Lung (tissue), 12 donors: Measurements from ENCODE around the gene VEPH1. TPM values are rescaled to one million over a fixed set of nuclear protein-coding genes. Genes with fewer than 3 reads are reported as not detected.

Experiments
- ATAC-seq: fragments of 200-7000 bp; cut with Tn5 transposase; one replicate; pipeline ENCODE4 v1.9.1; 2020; ENCODE audit warnings: moderate number of reproducible peaks; ENCODE audit not compliant: insufficient read depth, low FRiP score
- DNase-seq, 3 donors: peaks; one replicate each; pipeline ENCODE4 v3.0.0-alpha.2; 2013 to 2017
- H3K27ac ChIP-seq, 2 donors: one replicate each; pipeline ENCODE4 v1.5.1; 2013; ENCODE audit warnings: mild to moderate bottlenecking in 2 of 2, moderate library complexity in 2 of 2, control low read depth in 1 of 2, inconsistent platforms in 1 of 2, low read depth in 1 of 2, low read length in 1 of 2
- H3K27me3 ChIP-seq, 3 donors: one replicate each; pipeline ENCODE4 v1.5.1; 2013; ENCODE audit warnings: low read length in 2 of 3; ENCODE audit not compliant: control insufficient read depth in 3 of 3, insufficient read depth in 3 of 3
- H3K36me3 ChIP-seq, 4 donors: one replicate each; pipeline ENCODE4 v1.5.1; 2013; ENCODE audit warnings: low read length in 4 of 4, mild to moderate bottlenecking in 1 of 4, moderate library complexity in 1 of 4; ENCODE audit not compliant: control insufficient read depth in 4 of 4, insufficient read depth in 4 of 4
- H3K4me1 ChIP-seq, 5 donors: one replicate each; pipeline ENCODE4 v1.5.1; 2013; ENCODE audit warnings: low read length in 5 of 5, mild to moderate bottlenecking in 2 of 5, moderate library complexity in 1 of 5; ENCODE audit not compliant: control insufficient read depth in 5 of 5, insufficient read depth in 5 of 5
- H3K4me3 ChIP-seq: one replicate; pipeline ENCODE4 v1.5.1; 2013; ENCODE audit warnings: mild to moderate bottlenecking, control low read depth, moderate library complexity
- H3K9ac ChIP-seq, 2 donors: one replicate each; pipeline ENCODE4 v1.5.1; 2013; ENCODE audit warnings: low read length in 2 of 2, control low read depth in 1 of 2; ENCODE audit not compliant: insufficient read depth in 1 of 2
- H3K9me3 ChIP-seq, 4 donors: one replicate each; pipeline ENCODE4 v1.5.1; 2013; ENCODE audit warnings: low read length in 3 of 4, mild to moderate bottlenecking in 1 of 4, moderate library complexity in 1 of 4; ENCODE audit not compliant: control insufficient read depth in 4 of 4, insufficient read depth in 3 of 4
- CTCF ChIP-seq: IDR thresholded peaks from 2 replicates; pipeline ENCODE4 v1.5.1; 2012; ENCODE audit warnings: mild to moderate bottlenecking; ENCODE audit errors: control extremely low read depth, extremely low read depth
- WGBS, 2 donors: extraction: QIAGEN DNeasy Blood & Tissue Kit; methylation state at CpG; one replicate each; pipeline ENCODE4 v1.1.7; 2013; 5-methylcytosine and 5-hydroxymethylcytosine counted together
- polyA plus RNA-seq, 2 donors: library from polyadenylated mRNA; stranded (reverse); fragments of 200-250 nt; gene quantifications; one replicate each; pipeline ENCODE4 v1.2.1, GENCODE V29; 2013
- total RNA-seq, 2 donors: library from RNA; depleted of rRNA in 1 of 2; stranded (reverse); fragments of >200 nt in 1 of 2; gene quantifications; one replicate each; pipeline ENCODE4 v1.2.1, GENCODE V29; 2014 to 2021
- donor health status: control.
- donor health status: control.
- donor health status: Bipolar disorder and iron deficiency.
- donor health status: healthy.
- donor health status: DM: yes; HTN: yes; CAD: no.

The VEPH1 gene
- total and polyA plus RNA-seq, 4 donors: 14.6 to 237 (median 65.5) TPM

DNA sequence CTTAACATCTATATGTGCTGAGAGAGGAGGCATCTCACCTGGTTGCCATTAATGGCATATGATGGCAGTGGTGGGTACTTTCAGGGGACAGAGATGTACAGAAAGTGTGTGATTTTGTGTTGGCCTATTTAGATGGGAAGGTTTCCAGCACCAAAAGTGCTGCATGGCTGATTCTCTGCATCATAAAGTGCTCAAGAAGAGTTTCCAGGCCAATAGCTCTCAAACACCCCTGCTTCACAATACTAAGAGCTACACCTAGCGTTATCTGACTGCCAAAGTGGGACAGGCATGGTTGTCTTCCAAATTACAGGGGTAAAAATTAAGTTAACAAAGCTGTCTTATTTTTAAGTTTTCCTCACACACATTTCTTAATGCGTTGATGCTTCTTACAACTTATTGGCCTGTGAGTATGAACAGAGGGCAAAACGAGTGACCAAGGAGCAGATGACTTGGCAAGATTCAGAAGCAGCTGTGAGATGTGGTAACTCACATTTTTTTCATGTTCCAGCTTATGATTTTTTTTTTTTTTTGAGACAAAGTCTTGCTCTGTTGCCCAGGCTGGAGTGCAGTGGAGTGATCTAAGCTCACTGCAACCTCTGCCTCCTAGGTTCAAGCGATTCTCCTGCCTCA is 41.4 kb upstream of the VEPH1 start:
- Histone ChIP-seq H3K9ac (no peak overlapping the region), H3K27me3 (no peaks in the 10 kb centered on the region), H3K9me3 (peaks cover 0 to 8% (median 2%) of the 10 kb centered on the region in 4 donors), H3K4me3 (no peak overlapping the region), H3K36me3 (no peaks in the 10 kb centered on the region), H3K4me1 (peaks cover 0 to 11% (median 6%) of the 10 kb centered on the region in 5 donors), H3K27ac (peak overlapping the region in 1 of 2 donors; percentile 60)
- DNase-seq (peak; percentile 39 to 87 (median 78)), ATAC-seq (no peak)
- 63 to 69% methylated on average over 4 of the region's 4 CpGs for WGBS, 2 donors
- TF ChIP-seq CTCF: no peak

DNA sequence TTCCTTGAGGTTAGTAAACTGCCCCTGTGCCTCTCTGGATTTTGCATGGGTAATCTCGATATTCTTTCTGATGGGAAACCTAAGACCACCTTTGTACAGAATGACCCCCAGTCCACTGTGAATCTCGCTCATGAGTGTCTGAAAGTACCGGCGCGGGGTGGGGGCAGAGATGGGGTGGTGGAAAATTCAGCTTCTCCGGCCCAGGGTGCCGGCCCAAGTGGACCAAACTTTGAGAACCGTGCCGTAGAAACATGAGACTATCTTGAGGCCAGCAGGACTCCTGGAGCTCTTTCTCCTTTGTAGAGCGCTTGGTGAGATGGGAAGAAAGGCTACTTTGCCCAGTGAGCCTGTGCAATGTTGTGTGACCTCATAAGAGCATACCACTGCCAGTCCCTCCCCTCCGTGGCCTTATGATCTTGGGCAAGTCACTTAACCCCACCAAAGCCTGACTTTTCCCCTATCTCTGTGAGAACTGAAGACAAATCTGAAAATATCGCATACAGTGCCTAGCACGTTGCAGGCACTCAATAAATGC is 40.4 kb upstream of the VEPH1 start:
- Histone ChIP-seq H3K27ac (peak overlapping the region in 1 of 2 donors; percentile 32), H3K9ac (peak overlapping the region; percentile 44 to 56), H3K36me3 (no peaks in the 10 kb centered on the region), H3K27me3 (no peaks in the 10 kb centered on the region), H3K4me1 (peaks cover 0 to 11% (median 6%) of the 10 kb centered on the region in 5 donors), H3K4me3 (peak overlapping the region; percentile 29), H3K9me3 (peaks cover 0 to 8% (median 2%) of the 10 kb centered on the region in 4 donors)
- TF ChIP-seq CTCF: no peak
- no peak for DNase-seq
- ATAC-seq: no peak
- 72 to 78% methylated on average over 13 of the region's 13 CpGs for WGBS, 2 donors

DNA sequence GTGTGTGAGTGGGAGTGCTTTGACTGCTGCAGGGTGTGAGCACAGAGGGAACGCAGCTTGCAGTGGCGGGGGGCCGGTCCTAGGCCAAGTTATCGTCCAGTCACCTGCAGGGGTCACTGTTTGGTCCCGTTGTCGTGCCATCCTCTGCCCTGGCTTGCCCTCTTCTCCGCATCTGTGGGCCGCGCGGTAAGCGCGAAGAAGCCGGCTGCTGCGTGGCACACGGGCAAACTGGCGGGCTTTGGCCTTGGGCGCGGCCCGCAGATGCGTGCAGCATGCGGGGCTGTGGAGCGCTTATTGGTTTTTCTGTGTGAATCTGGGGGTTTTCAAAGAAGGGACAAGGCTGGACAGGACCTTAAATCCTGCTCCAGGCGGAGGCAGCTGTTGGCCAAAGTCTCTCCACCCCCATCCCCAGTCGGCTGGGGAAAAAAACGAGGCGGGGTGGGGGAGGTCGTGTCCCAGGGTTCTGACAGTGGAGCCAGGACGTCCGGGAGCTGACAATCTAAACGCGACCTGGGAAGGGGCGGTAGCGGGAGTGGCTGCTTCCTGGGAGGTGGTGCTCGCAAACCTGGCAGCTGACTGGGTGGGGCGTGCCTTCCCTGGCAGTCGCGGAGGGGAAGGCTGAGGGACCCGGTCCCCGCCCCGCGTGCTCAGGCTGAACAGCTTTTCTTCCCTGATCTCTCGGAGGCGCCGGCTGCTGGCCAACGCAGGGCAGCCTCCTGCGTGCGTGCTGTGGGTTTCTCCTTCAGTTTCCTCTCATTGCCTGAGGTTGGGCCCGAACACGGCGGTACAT is 39.7 kb upstream of the VEPH1 start:
- H3K4me3 ChIP-seq: peak overlapping the region; percentile 29
- ATAC-seq (peak; percentile 87), DNase-seq (peak; percentile 80 to 85 (median 84))
- H3K27me3 ChIP-seq: no peaks in the 10 kb centered on the region
- no peaks in the 10 kb centered on the region for H3K36me3 ChIP-seq
- peak overlapping the region; percentile 44 to 56 for H3K9ac ChIP-seq
- 9 to 19% methylated on average over 44 to 50 of the region's 50 CpGs for WGBS, 2 donors
- peaks cover 0 to 8% (median 2%) of the 10 kb centered on the region in 4 donors for H3K9me3 ChIP-seq
- peak overlapping the region in 1 of 2 donors; percentile 32 for H3K27ac ChIP-seq
- no peak for TF ChIP-seq CTCF
- peaks cover 0 to 11% (median 6%) of the 10 kb centered on the region in 5 donors for H3K4me1 ChIP-seq
